NB4 (cell line): ENCODE measurements around the gene ANKS1B.

Source experiments
- DNase-seq: peaks from one replicate; pipeline ENCODE4 v3.0.0; 2010; ENCODE audit warnings: low read depth
- H3K4me3 ChIP-seq: one replicate; pipeline ENCODE4 v1.5.1; 2011; ENCODE audit warnings: mild to moderate bottlenecking, low read depth, low read length, moderate library complexity
- CTCF ChIP-seq: IDR thresholded peaks from one replicate; pipeline ENCODE4 v1.5.1; 2012; ENCODE audit warnings: low read depth, low read length
- MAX ChIP-seq: IDR thresholded peaks from 2 replicates; pipeline ENCODE4 v1.6.1; 2011; ENCODE audit warnings: low read depth, low read length
- MYC ChIP-seq: IDR thresholded peaks from 2 replicates; pipeline ENCODE4 v1.6.1; 2011; ENCODE audit warnings: low read depth, low read length
- POLR2A ChIP-seq: IDR thresholded peaks from 2 replicates; pipeline ENCODE4 v1.6.1; 2011; ENCODE audit warnings: mild to moderate bottlenecking; ENCODE audit not compliant: insufficient read length; ENCODE audit errors: extremely low read depth

ANKS1B gene

GRCh38 chr12:99002731-99003130 is 982.0 kb downstream of the ANKS1B start:
- TF ChIP-seq CTCF, result no peak
- no peak for TF ChIP-seq POLR2A
- no peak for TF ChIP-seq MYC
- TF ChIP-seq MAX, result no peak
- H3K4me3 ChIP-seq, result no peak overlapping the region
- no peak for DNase-seq

- TF ChIP-seq CTCF, result no peak
- no peak for TF ChIP-seq POLR2A
- TF ChIP-seq MAX, result no peak
- no peak for TF ChIP-seq MYC
- DNase-seq, result no peak
Observed at GRCh38 chr12:99002156-99002555, 982.6 kb downstream of the ANKS1B start.

GRCh38 chr12:98999559-98999958 is 985.2 kb downstream of the ANKS1B start:
- TF ChIP-seq POLR2A (no peak), CTCF (no peak), MAX (no peak), MYC (no peak)
- DNase-seq, result no peak
- H3K4me3 ChIP-seq, result no peak overlapping the region

More at GRCh38 chr12:99002156-99002555, 982.6 kb downstream of the ANKS1B start:
- no peak overlapping the region for H3K4me3 ChIP-seq

- DNase-seq, result peak; percentile 57
- H3K4me3 ChIP-seq, result no peak overlapping the region
- TF ChIP-seq CTCF (peak; percentile 46), MYC (no peak)
Observed at GRCh38 chr12:98998697-98999299, 985.9 kb downstream of the ANKS1B start.

- H3K4me3 ChIP-seq, result no peak overlapping the region
- TF ChIP-seq MYC (no peak), MAX (no peak), POLR2A (no peak), CTCF (no peak)
- no peak for DNase-seq
Observed at GRCh38 chr12:98997899-98998298, 986.8 kb downstream of the ANKS1B start.

GRCh38 chr12:98990648-98991047 is 994.1 kb downstream of the ANKS1B start:
- no peak overlapping the region for H3K4me3 ChIP-seq
- no peak for TF ChIP-seq MAX
- no peak for TF ChIP-seq MYC
- no peak for TF ChIP-seq POLR2A
- TF ChIP-seq CTCF, result no peak
- DNase-seq, result no peak
